GM08714 (cell line): ENCODE measurements around the gene KRT6C.

Experiments
- H3K4me3 ChIP-seq: fragments of 200-500 bp; sonication (Bioruptor generic); 2 replicates; pipeline ENCODE4 v1.5.1; 2014; ENCODE audit warnings: mild to moderate bottlenecking, low read length, inconsistent platforms
- ZNF274 ChIP-seq: IDR thresholded peaks from 2 replicates; pipeline ENCODE4 v1.6.1; 2012; ENCODE audit warnings: mild to moderate bottlenecking, low read depth, low read length

Gene KRT6C

GRCh38 chr12:52419656-52420055 lies 53.9 kb downstream of the KRT6C start:
- no peak for TF ChIP-seq ZNF274
- no peak overlapping the region for H3K4me3 ChIP-seq

GRCh38 chr12:52418576-52419110 lies 55.0 kb downstream of the KRT6C start:
- no peak for TF ChIP-seq ZNF274
- no peak overlapping the region for H3K4me3 ChIP-seq
